K562 (cell line): ENCODE measurements around the gene TMPRSS5. TPM values are rescaled to one million over a fixed set of nuclear protein-coding genes. Genes with fewer than 3 reads are reported as not detected.

ENCODE experiments used
- CBFA2T3 ChIP-seq: fragments of 450-650 bp; IDR thresholded peaks from 2 replicates; pipeline ENCODE4 v1.6.1; 2017
- CTBP1 ChIP-seq: fragments of 450-650 bp; IDR thresholded peaks from 2 replicates; pipeline ENCODE4 v1.6.1; 2016; ENCODE audit warnings: borderline replicate concordance
- DMBX1 ChIP-seq: fragments of 250-450 bp; sonication (Bioruptor Pico); IDR thresholded peaks from 2 replicates; pipeline ENCODE4 v1.8.0; 2022; ENCODE audit warnings: inconsistent platforms, mild to moderate bottlenecking, moderate library complexity, borderline replicate concordance
- FOXK2 ChIP-seq, 2 experiments: fragments of 450-650 bp; IDR thresholded peaks in 1 of 2; conservative IDR thresholded peaks in 1 of 2; 2 replicates each; pipeline ENCODE4 v1.6.1; 2016; ENCODE audit warnings: low read depth in 2 of 2, mild to moderate bottlenecking in 1 of 2
- KLF6 ChIP-seq: fragments of 250-450 bp; sonication (Bioruptor Pico); IDR thresholded peaks from 2 replicates; pipeline ENCODE4 v1.4.0; 2020; ENCODE audit warnings: mild to moderate bottlenecking, moderate library complexity, borderline replicate concordance
- MYBL2 ChIP-seq, 2 experiments: fragments of 450-650 bp in 1 of 2; sonication (generic) in 1 of 2; formaldehyde crosslinking in 1 of 2; IDR thresholded peaks; 2 replicates each; pipeline versions ENCODE4 v1.6.1 to v1.8.1; 2017 to 2022; ENCODE audit warnings: borderline replicate concordance in 1 of 2, inconsistent platforms in 1 of 2, low read depth in 1 of 2, mild to moderate bottlenecking in 1 of 2, missing genetic modification reagents in 1 of 2, moderate library complexity in 1 of 2
- NCOA6 ChIP-seq: fragments of 450-650 bp; IDR thresholded peaks from 2 replicates; pipeline ENCODE4 v1.6.1; 2017; ENCODE audit warnings: mild to moderate bottlenecking
- PTRF ChIP-seq: fragments of 450-650 bp; IDR thresholded peaks from 2 replicates; pipeline ENCODE4 v1.6.1; 2016; ENCODE audit warnings: mild to moderate bottlenecking, missing genetic modification characterization, missing compliant biosample characterization
- RBM22 ChIP-seq: fragments of 200-400 bp; formaldehyde crosslinking; IDR thresholded peaks from 2 replicates; pipeline ENCODE4 v1.6.1; 2018; ENCODE audit warnings: low read length, low read depth; ENCODE audit not compliant: poor library complexity, severe bottlenecking
- SMAD4 ChIP-seq: fragments of 250-450 bp; sonication (Bioruptor Pico); conservative IDR thresholded peaks from 2 replicates; pipeline ENCODE4 v1.8.0; 2021; ENCODE audit warnings: inconsistent platforms, mild to moderate bottlenecking, moderate library complexity
- SUPT5H ChIP-seq: fragments of 450-650 bp; IDR thresholded peaks from 2 replicates; pipeline ENCODE4 v1.6.1; 2016
- TARDBP ChIP-seq: fragments of 450-650 bp; IDR thresholded peaks from 2 replicates; pipeline ENCODE4 v1.6.1; 2016
- TBL1XR1 ChIP-seq, 2 experiments: IDR thresholded peaks; 2 replicates each; pipeline ENCODE4 v1.6.1; 2012; ENCODE audit warnings: improper control_type of control experiment in 2 of 2, low read length in 2 of 2, mild to moderate bottlenecking in 1 of 2
- ZNF175 ChIP-seq: fragments of 200-800 bp; sonication (Bioruptor generic); IDR thresholded peaks from 2 replicates; pipeline ENCODE4 v1.6.1; 2016; ENCODE audit warnings: low read depth, mild to moderate bottlenecking, missing genetic modification characterization, missing compliant biosample characterization
- ZNF696 ChIP-seq: fragments of 250-450 bp; sonication (Bioruptor Pico); conservative IDR thresholded peaks from 2 replicates; pipeline ENCODE4 v1.4.0; 2020; ENCODE audit warnings: mild to moderate bottlenecking, moderate library complexity
- polyA plus RNA-seq, 8 experiments: library from polyadenylated mRNA; depleted of rRNA in 4 of 8; stranded (reverse) in 5 of 8; unstranded in 3 of 8; fragments of >200 nt; fragmentation: Nextera tagmentation in 2 of 8; fragmentation: Illumina TruSeq in 1 of 8; extraction: Ambion mirVana in 2 of 8; extraction: Trizol in 1 of 8; gene quantifications; 2 replicates each; pipeline versions ENCODE4 v1.2.1 to v1.2.3, GENCODE V29; 2011 to 2014; ENCODE audit warnings: inconsistent platforms in 1 of 8, missing spikeins in 1 of 8
- total RNA-seq, 7 experiments: library from RNA; depleted of rRNA in 6 of 7; stranded (reverse); fragments of >200 nt in 6 of 7; fragmentation: Illumina TruSeq in 2 of 7; extraction: Trizol in 2 of 7; gene quantifications; 2 replicates each; pipeline versions ENCODE4 v1.2.1 to v1.2.3, GENCODE V29; 2011 to 2021; ENCODE audit warnings: low replicate concordance in 1 of 7
- TF ChIP-seq, protein P1 (sequence below): sonication (generic); formaldehyde crosslinking; IDR thresholded peaks from 2 replicates; pipeline ENCODE4 v1.8.0; 2022; ENCODE audit warnings: missing genetic modification reagents, mild to moderate bottlenecking, borderline replicate concordance
- TF ChIP-seq, protein P2 (sequence below), 2 experiments: fragments of 200-800 bp in 1 of 2; sonication (Bioruptor generic) in 1 of 2; sonication (generic) in 1 of 2; formaldehyde crosslinking in 1 of 2; IDR thresholded peaks in 1 of 2; conservative IDR thresholded peaks in 1 of 2; 2 replicates each; pipeline versions ENCODE4 v1.5.0 to v1.6.1; 2016 to 2020; ENCODE audit warnings: missing compliant biosample characterization in 1 of 2, missing genetic modification characterization in 1 of 2, missing genetic modification reagents in 1 of 2
- TF ChIP-seq, protein P3 (sequence below): fragments of 450-650 bp; IDR thresholded peaks from 2 replicates; pipeline ENCODE4 v1.6.1; 2014; ENCODE audit warnings: low read depth, mild to moderate bottlenecking, moderate library complexity, borderline replicate concordance

Gene TMPRSS5
- total and polyA plus RNA-seq, 9 of the 15 experiments (the other 6 are each of a cell fraction or from before 2014, with no cell fraction given), result 0.07 to 0.49 (median 0.17) TPM; not detected in 1

DNA sequence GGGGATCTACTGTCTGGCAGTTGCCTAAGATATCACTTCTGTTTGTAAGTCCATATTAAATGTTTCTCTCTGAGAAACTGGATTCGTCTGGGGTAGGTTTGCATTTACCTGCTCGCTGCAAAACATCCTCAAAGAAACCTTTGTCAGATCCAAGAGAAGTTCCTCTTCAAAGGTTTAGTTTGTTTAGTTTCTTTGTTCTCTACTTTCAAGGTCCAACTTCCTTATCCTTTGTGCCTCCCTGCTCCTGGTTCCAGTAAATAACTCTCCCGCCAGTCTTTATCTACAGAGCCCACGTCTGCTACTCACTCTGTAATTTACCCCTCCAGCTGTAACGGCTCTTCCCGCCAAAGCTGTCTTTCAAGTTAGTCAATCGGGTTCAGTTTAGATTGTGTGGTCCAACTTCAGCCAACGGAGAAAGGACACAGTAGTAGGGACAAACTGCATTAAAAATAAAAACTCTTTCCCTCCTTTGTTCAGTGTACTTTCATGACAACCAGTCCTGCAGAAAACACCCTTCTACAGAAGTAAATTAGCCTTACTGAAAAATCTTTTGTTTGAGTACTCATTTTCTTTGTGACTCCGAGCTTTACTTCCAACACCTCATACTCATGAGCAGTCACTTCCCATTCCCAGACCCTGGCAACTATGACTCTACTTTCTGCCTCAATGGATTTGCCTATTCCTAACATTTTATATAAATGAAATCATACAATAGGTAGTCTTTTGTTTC lies 41.0 kb downstream of the TMPRSS5 start (continued):
- peak in 1 of 2 experiments; percentile 45; a peak in 2 of 4 replicates for TF ChIP-seq FOXK2 (conservative IDR thresholded peaks at IDR 0.05 in 1 of 2, IDR thresholded peaks at IDR 0.05 in 1 of 2; ENCODE audit: low read depth in 2 of 2)
- peak in 1 of 2 experiments; percentile 30; a peak in 1 of 4 replicates for TF ChIP-seq TBL1XR1 (IDR thresholded peaks at IDR 0.05; ENCODE audit: low read length in 2 of 2)
- peak; percentile 95 for TF ChIP-seq CBFA2T3
- 0 out of 2 replicates have a peak, but pooled peaks have one; percentile 31 for TF ChIP-seq TARDBP
- peak; percentile 80 for TF ChIP-seq DMBX1 (CRISPR knock-in tag)
- no peak for TF ChIP-seq NCOA6
- TF ChIP-seq, protein P1, sequence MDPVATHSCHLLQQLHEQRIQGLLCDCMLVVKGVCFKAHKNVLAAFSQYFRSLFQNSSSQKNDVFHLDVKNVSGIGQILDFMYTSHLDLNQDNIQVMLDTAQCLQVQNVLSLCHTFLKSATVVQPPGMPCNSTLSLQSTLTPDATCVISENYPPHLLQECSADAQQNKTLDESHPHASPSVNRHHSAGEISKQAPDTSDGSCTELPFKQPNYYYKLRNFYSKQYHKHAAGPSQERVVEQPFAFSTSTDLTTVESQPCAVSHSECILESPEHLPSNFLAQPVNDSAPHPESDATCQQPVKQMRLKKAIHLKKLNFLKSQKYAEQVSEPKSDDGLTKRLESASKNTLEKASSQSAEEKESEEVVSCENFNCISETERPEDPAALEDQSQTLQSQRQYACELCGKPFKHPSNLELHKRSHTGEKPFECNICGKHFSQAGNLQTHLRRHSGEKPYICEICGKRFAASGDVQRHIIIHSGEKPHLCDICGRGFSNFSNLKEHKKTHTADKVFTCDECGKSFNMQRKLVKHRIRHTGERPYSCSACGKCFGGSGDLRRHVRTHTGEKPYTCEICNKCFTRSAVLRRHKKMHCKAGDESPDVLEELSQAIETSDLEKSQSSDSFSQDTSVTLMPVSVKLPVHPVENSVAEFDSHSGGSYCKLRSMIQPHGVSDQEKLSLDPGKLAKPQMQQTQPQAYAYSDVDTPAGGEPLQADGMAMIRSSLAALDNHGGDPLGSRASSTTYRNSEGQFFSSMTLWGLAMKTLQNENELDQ (CRISPR knock-in tag), result no peak
- TF ChIP-seq, protein P2, sequence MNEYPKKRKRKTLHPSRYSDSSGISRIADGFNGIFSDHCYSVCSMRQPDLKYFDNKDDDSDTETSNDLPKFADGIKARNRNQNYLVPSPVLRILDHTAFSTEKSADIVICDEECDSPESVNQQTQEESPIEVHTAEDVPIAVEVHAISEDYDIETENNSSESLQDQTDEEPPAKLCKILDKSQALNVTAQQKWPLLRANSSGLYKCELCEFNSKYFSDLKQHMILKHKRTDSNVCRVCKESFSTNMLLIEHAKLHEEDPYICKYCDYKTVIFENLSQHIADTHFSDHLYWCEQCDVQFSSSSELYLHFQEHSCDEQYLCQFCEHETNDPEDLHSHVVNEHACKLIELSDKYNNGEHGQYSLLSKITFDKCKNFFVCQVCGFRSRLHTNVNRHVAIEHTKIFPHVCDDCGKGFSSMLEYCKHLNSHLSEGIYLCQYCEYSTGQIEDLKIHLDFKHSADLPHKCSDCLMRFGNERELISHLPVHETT (CRISPR knock-in tag; conservative IDR thresholded peaks at IDR 0.05 in 1 of 2, IDR thresholded peaks at IDR 0.05 in 1 of 2), result peak in 1 of 2 experiments; percentile 60; a peak in 2 of 4 replicates
- peak; percentile 72; the same call in 1 of the 2 replicates for TF ChIP-seq ZNF175
- TF ChIP-seq KLF6 (CRISPR knock-in tag), result peak; percentile 38; the same call in 1 of the 2 replicates
- TF ChIP-seq PTRF (tag), result peak; percentile 67
- TF ChIP-seq RBM22, result no peak
- TF ChIP-seq SUPT5H, result 0 out of 2 replicates have a peak, but pooled peaks have one; percentile 26
- TF ChIP-seq, protein P3, sequence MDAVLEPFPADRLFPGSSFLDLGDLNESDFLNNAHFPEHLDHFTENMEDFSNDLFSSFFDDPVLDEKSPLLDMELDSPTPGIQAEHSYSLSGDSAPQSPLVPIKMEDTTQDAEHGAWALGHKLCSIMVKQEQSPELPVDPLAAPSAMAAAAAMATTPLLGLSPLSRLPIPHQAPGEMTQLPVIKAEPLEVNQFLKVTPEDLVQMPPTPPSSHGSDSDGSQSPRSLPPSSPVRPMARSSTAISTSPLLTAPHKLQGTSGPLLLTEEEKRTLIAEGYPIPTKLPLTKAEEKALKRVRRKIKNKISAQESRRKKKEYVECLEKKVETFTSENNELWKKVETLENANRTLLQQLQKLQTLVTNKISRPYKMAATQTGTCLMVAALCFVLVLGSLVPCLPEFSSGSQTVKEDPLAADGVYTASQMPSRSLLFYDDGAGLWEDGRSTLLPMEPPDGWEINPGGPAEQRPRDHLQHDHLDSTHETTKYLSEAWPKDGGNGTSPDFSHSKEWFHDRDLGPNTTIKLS, result peak; percentile 63; the same call in 1 of the 2 replicates
- TF ChIP-seq MYBL2 (IDR thresholded peaks at IDR 0.05; ENCODE audit: low read depth), result peak; percentile 99
- TF ChIP-seq MYBL2 (CRISPR knock-in tag; IDR thresholded peaks at IDR 0.05; ENCODE audit: borderline replicate concordance), result peak; percentile 90; the same call in 1 of the 2 replicates
- TF ChIP-seq CTBP1, result peak; percentile 26; the same call in 1 of the 2 replicates
- no peak for TF ChIP-seq ZNF696 (CRISPR knock-in tag)
- peak; percentile 90 for TF ChIP-seq SMAD4 (CRISPR knock-in tag)
- TF ChIP-seq, all 486 proteins: peak for 146
